Breast epithelium (tissue), 4 donors: ENCODE measurements around the gene TAAR2. TPM values are rescaled to one million over a fixed set of nuclear protein-coding genes. Genes with fewer than 3 reads are reported as not detected.

Experiments
- DNase-seq, 2 donors: peaks; one replicate each; pipeline ENCODE4 v3.0.0-alpha.2; 2019; ENCODE audit warnings: low spot score in 2 of 2
- H3K27ac ChIP-seq, 2 donors: fragments of 200-600 bp; sonication (generic) in 1 of 2; one replicate each; pipeline ENCODE4 v1.5.1; 2016 to 2019; ENCODE audit warnings: mild to moderate bottlenecking in 1 of 2
- H3K27me3 ChIP-seq, 2 donors: fragments of 200-600 bp; sonication (generic) in 1 of 2; one replicate each; pipeline versions ENCODE4 v1.5.1 to v1.6.0; 2017 to 2019; ENCODE audit warnings: control low read depth in 1 of 2, mild to moderate bottlenecking in 1 of 2
- H3K36me3 ChIP-seq: fragments of 200-600 bp; one replicate; pipeline ENCODE4 v1.5.1; 2019
- H3K4me1 ChIP-seq, 2 donors: fragments of 200-600 bp; sonication (generic); one replicate each; pipeline ENCODE4 v1.5.1; 2016 to 2019; ENCODE audit warnings: control low read depth in 1 of 2
- H3K4me3 ChIP-seq, 3 donors: fragments of 200-600 bp; sonication (generic); 1 replicate in 2 of 3; 2 replicates in 1 of 3; pipeline ENCODE4 v1.5.1; 2016 to 2019; ENCODE audit warnings: mild to moderate bottlenecking in 3 of 3, moderate library complexity in 2 of 3
- H3K9me3 ChIP-seq, 2 donors: fragments of 200-600 bp; sonication (generic) in 1 of 2; one replicate each; pipeline ENCODE4 v1.5.1; 2016 to 2019; ENCODE audit warnings: control low read depth in 1 of 2
- POLR2A ChIP-seq: fragments of 450-650 bp; IDR thresholded peaks from one replicate; pipeline ENCODE4 v1.6.1; 2016; ENCODE audit warnings: antibody characterized with exemption, mild to moderate bottlenecking, moderate library complexity
- POLR2AphosphoS5 ChIP-seq, 3 donors: sonication (generic); formaldehyde crosslinking; IDR thresholded peaks; one replicate each; pipeline ENCODE4 v1.6.1; 2017; ENCODE audit warnings: antibody characterized with exemption in 3 of 3
- intact Hi-C: fragments of 100-400 bp; cut with DNase I; formaldehyde crosslinking; loops from one replicate; pipeline ENCODE4 v1.15.1; 2023; ENCODE audit warnings: low total_unique reads
- total RNA-seq, 3 donors: library from RNA; depleted of rRNA; stranded (reverse); fragments of >200 nt; gene quantifications; one replicate each; pipeline ENCODE4 v1.1.0, GENCODE V29; 2016
- TF ChIP-seq, protein P1 (sequence below), 3 donors: fragments of 450-650 bp; IDR thresholded peaks; one replicate each; pipeline ENCODE4 v1.5.1; 2016 to 2017; ENCODE audit warnings: antibody characterized with exemption in 3 of 3, mild to moderate bottlenecking in 3 of 3, moderate library complexity in 3 of 3

TAAR2 gene
- total RNA-seq, 3 donors from 2014 or later = not detected

DNA sequence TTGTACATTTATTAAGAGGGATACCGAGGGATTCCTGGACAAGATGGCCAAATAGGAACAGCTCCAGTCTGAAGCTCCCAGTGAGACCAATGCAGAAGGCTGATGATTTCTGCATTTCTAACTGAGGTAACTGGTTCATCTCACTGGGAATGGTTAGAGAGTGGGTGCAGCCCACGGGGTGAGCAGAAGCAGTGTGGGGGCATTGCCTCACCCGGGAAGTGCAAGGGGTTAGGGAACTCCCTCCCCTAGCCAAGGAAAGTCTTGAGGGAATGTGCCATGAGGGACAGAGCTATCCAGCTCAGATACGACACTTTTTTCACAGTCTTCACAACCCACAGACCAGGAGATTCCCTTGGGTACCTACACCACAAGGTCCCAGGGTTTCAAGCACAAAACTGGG is 10.7 kb upstream of the TAAR2 start:
- Histone ChIP-seq H3K27ac (no peak overlapping the region), H3K9me3 (no peaks in the 10 kb centered on the region), H3K36me3 (no peaks in the 10 kb centered on the region), H3K27me3 (no peaks in the 10 kb centered on the region), H3K4me3 (no peak overlapping the region), H3K4me1 (no peaks in the 10 kb centered on the region)
- no peak for DNase-seq
- TF ChIP-seq POLR2AphosphoS5 (IDR thresholded peaks at IDR 0.05) (no peak), POLR2A (no peak)
- TF ChIP-seq, protein P1, sequence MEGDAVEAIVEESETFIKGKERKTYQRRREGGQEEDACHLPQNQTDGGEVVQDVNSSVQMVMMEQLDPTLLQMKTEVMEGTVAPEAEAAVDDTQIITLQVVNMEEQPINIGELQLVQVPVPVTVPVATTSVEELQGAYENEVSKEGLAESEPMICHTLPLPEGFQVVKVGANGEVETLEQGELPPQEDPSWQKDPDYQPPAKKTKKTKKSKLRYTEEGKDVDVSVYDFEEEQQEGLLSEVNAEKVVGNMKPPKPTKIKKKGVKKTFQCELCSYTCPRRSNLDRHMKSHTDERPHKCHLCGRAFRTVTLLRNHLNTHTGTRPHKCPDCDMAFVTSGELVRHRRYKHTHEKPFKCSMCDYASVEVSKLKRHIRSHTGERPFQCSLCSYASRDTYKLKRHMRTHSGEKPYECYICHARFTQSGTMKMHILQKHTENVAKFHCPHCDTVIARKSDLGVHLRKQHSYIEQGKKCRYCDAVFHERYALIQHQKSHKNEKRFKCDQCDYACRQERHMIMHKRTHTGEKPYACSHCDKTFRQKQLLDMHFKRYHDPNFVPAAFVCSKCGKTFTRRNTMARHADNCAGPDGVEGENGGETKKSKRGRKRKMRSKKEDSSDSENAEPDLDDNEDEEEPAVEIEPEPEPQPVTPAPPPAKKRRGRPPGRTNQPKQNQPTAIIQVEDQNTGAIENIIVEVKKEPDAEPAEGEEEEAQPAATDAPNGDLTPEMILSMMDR (IDR thresholded peaks at IDR 0.05) = no peak
- intact Hi-C loops = no loop called here

DNA sequence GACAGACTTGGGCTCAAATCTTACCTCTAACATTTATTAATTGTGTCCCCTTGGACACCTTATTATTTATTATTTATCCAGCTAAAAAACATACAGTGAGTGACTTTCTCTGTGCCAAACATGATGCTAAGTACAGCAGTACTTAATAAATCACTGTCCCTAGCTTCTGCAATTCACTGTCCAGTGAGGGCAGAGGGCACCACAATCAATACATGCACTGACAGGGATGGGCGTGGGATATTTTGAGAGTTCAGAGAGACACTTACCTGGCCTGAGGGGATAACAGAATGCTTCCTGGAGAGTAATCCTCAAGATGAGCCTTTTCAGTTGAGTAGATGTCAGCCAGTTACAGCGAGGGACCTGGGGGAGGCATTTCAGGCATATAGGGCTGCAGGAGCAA is 9.3 kb upstream of the TAAR2 start:
- no peak for DNase-seq
- Histone ChIP-seq H3K4me1 (no peaks in the 10 kb centered on the region), H3K27me3 (no peaks in the 10 kb centered on the region), H3K9me3 (peaks cover 0 to 1% of the 10 kb centered on the region in 2 donors), H3K36me3 (no peaks in the 10 kb centered on the region), H3K4me3 (no peak overlapping the region), H3K27ac (no peak overlapping the region)
- TF ChIP-seq POLR2AphosphoS5 (IDR thresholded peaks at IDR 0.05) (no peak), POLR2A (no peak)
- intact Hi-C loops = no loop called here

DNA sequence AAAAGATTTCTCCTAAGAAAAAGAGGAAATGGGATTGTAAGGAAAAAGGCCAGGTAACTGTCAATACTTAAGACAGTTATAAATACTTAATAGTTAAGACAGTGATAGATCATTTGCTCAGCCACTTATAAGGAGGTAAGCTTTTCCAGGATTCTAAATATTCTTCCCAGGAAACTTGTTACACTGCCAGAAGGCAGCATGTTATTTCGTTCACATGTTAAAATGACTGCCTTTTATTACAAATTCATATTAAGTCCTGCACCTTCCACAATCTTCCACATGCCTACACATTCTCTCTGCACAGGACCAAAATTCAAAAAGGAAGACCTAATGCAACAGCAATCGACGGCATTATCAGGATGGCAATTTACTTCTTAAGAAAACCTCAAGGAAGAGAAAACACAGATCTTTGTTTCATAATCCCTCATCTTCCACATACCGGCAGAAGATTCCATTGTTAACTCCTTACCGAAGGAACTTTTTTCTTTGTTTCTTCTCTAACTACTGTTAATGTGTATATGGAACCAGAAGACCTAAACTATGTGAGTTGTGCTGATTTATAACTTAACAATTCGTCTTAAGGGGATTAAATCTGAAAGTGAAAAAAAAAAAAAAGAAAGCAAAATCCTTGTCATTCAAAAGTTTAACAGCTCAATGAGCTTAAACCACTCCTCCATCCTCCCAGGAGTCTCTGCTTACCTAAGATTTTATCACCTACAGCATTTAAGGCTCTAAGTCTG is 799 bp downstream of the TAAR2 start:
- Histone ChIP-seq H3K4me1 (no peaks in the 10 kb centered on the region), H3K27me3 (no peaks in the 10 kb centered on the region), H3K36me3 (no peaks in the 10 kb centered on the region), H3K4me3 (no peak overlapping the region), H3K9me3 (peaks cover 0 to 8% of the 10 kb centered on the region in 2 donors), H3K27ac (no peak overlapping the region)
- intact Hi-C loops = no loop called here
- DNase-seq = no peak
- TF ChIP-seq, protein P1 (IDR thresholded peaks at IDR 0.05) = no peak
- TF ChIP-seq POLR2AphosphoS5 (IDR thresholded peaks at IDR 0.05) = no peak
- TF ChIP-seq POLR2A = no peak

DNA sequence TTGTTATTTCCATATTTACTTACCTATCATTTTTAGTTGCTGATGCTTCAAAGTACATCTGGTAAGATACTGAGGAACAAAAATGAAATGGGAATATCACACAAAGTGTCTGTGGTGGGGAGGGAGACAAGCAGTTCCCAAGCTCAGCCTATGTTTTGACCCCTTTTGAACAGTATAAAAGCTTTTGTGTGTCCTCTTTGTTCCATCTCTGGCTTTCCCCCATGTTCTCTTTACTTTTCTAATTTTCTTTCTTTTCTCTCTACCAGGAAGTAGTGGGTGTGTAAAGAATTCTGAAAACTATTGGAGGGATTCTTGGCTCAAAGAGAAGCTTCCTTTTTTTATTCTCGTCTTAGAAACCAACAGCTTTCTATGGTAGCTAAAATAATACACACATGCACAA is 7.4 kb downstream of the TAAR2 start:
- Histone ChIP-seq H3K9me3 (no peaks in the 10 kb centered on the region), H3K27me3 (no peaks in the 10 kb centered on the region), H3K4me1 (no peaks in the 10 kb centered on the region), H3K36me3 (no peaks in the 10 kb centered on the region), H3K27ac (no peak overlapping the region), H3K4me3 (no peak overlapping the region)
- TF ChIP-seq, protein P1 (IDR thresholded peaks at IDR 0.05) = no peak
- TF ChIP-seq POLR2A (no peak), POLR2AphosphoS5 (IDR thresholded peaks at IDR 0.05) (no peak)
- DNase-seq = no peak
- intact Hi-C loops = no loop called here

DNA sequence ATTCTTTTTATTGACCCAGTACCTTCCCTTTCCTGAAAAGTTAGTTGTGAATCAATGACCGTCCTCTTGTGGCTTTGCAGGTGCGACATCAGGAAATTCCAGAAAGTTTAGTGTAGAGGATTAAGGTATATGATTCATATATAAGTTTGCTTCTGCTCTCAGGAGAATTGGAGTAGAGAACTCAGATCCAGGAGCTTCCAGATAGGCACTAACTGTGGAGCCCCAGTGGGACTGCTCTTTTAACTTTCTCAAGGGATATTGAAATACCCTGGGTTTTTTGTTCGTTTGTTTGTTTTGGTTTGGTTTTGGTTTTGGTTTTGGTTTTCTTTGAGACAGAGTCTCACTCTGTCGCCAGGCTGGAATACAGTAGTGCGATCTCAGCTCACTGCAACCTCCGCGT is 9.5 kb downstream of the TAAR2 start:
- intact Hi-C loops = no loop called here
- no peak for DNase-seq
- H3K9me3 ChIP-seq = no peaks in the 10 kb centered on the region
- H3K27ac ChIP-seq = no peak overlapping the region
- peak overlapping the region in 1 of 3 donors; percentile 20 for H3K4me3 ChIP-seq
- no peak for TF ChIP-seq POLR2A
- TF ChIP-seq POLR2AphosphoS5 (IDR thresholded peaks at IDR 0.05) = no peak
- TF ChIP-seq, protein P1 (IDR thresholded peaks at IDR 0.05) = no peak
- H3K4me1 ChIP-seq = no peaks in the 10 kb centered on the region
- no peaks in the 10 kb centered on the region for H3K36me3 ChIP-seq
- no peaks in the 10 kb centered on the region for H3K27me3 ChIP-seq
